Measurements from ENCODE around the gene DNMT1.
"Not testable (repeated sequence)": the region's sequence is repeated elsewhere in the genome, so short reads cannot be mapped to it uniquely, and the experiment has no call there.

DNMT1 gene

GRCh38 chr19:10183926-10184325, 10.8 kb downstream of the DNMT1 start:
- H3K9ac ChIP-seq (ENCODE audit: low read depth, low read length), result no peak overlapping the region
- H3K36me3 ChIP-seq (ENCODE audit: insufficient read depth, low read length), result peaks cover 13% of the 10 kb centered on the region
- no peaks in the 10 kb centered on the region for H3K9me3 ChIP-seq (ENCODE audit: control insufficient read depth, insufficient read depth, low read length)
- H3K4me1 ChIP-seq (ENCODE audit: insufficient read depth, low read length), result no peaks in the 10 kb centered on the region

- no peaks in the 10 kb centered on the region for H3K4me1 ChIP-seq (ENCODE audit: insufficient read depth, low read length)
- no peaks in the 10 kb centered on the region for H3K9me3 ChIP-seq (ENCODE audit: control insufficient read depth, insufficient read depth, low read length)
- H3K36me3 ChIP-seq (ENCODE audit: insufficient read depth, low read length), result peaks cover 13% of the 10 kb centered on the region
Observed at GRCh38 chr19:10182847-10183246, 11.9 kb downstream of the DNMT1 start.

GRCh38 chr19:10182076-10182475, 12.7 kb downstream of the DNMT1 start:
- Histone ChIP-seq H3K9ac (ENCODE audit: low read depth, low read length) (no peak overlapping the region), H3K4me1 (ENCODE audit: insufficient read depth, low read length) (no peaks in the 10 kb centered on the region), H3K9me3 (ENCODE audit: control insufficient read depth, insufficient read depth, low read length) (no peaks in the 10 kb centered on the region), H3K36me3 (ENCODE audit: insufficient read depth, low read length) (peaks cover 15% of the 10 kb centered on the region)

More at GRCh38 chr19:10182847-10183246, 11.9 kb downstream of the DNMT1 start:
- H3K9ac ChIP-seq (ENCODE audit: low read depth, low read length), result no peak overlapping the region

- Histone ChIP-seq H3K36me3 (ENCODE audit: insufficient read depth, low read length) (peaks cover 24% of the 10 kb centered on the region), H3K9me3 (ENCODE audit: control insufficient read depth, insufficient read depth, low read length) (no peaks in the 10 kb centered on the region), H3K4me1 (ENCODE audit: insufficient read depth, low read length) (no peaks in the 10 kb centered on the region), H3K9ac (ENCODE audit: low read depth, low read length) (no peak overlapping the region)
Observed at GRCh38 chr19:10180459-10180858, 14.3 kb downstream of the DNMT1 start.

GRCh38 chr19:10180024-10180423, 14.7 kb downstream of the DNMT1 start:
- H3K9me3 ChIP-seq (ENCODE audit: control insufficient read depth, insufficient read depth, low read length); H3K4me1 ChIP-seq (ENCODE audit: insufficient read depth, low read length); H3K9ac ChIP-seq (ENCODE audit: low read depth, low read length): not testable (repeated sequence)
- H3K36me3 ChIP-seq (ENCODE audit: insufficient read depth, low read length), result peaks cover 26% of the 10 kb centered on the region

- no peaks in the 10 kb centered on the region for H3K4me1 ChIP-seq (ENCODE audit: insufficient read depth, low read length)
- no peaks in the 10 kb centered on the region for H3K9me3 ChIP-seq (ENCODE audit: control insufficient read depth, insufficient read depth, low read length)
- H3K36me3 ChIP-seq (ENCODE audit: insufficient read depth, low read length), result peaks cover 44% of the 10 kb centered on the region
- no peak overlapping the region for H3K9ac ChIP-seq (ENCODE audit: low read depth, low read length)
Observed at GRCh38 chr19:10173527-10173926, 21.2 kb downstream of the DNMT1 start.

GRCh38 chr19:10168386-10168948, 26.3 kb downstream of the DNMT1 start:
- H3K9me3 ChIP-seq (ENCODE audit: control insufficient read depth, insufficient read depth, low read length), result no peaks in the 10 kb centered on the region
- H3K36me3 ChIP-seq (ENCODE audit: insufficient read depth, low read length), result peaks cover 30% of the 10 kb centered on the region
- no peak overlapping the region for H3K9ac ChIP-seq (ENCODE audit: low read depth, low read length)
- no peaks in the 10 kb centered on the region for H3K4me1 ChIP-seq (ENCODE audit: insufficient read depth, low read length)

- Histone ChIP-seq H3K36me3 (ENCODE audit: insufficient read depth, low read length) (peaks cover 26% of the 10 kb centered on the region), H3K9ac (ENCODE audit: low read depth, low read length) (no peak overlapping the region), H3K4me1 (ENCODE audit: insufficient read depth, low read length) (no peaks in the 10 kb centered on the region), H3K9me3 (ENCODE audit: control insufficient read depth, insufficient read depth, low read length) (no peaks in the 10 kb centered on the region)
Observed at GRCh38 chr19:10167459-10167858, 27.3 kb downstream of the DNMT1 start.

- H3K9me3 ChIP-seq (ENCODE audit: control insufficient read depth, insufficient read depth, low read length); H3K9ac ChIP-seq (ENCODE audit: low read depth, low read length); H3K4me1 ChIP-seq (ENCODE audit: insufficient read depth, low read length): not testable (repeated sequence)
- peaks cover 27% of the 10 kb centered on the region for H3K36me3 ChIP-seq (ENCODE audit: insufficient read depth, low read length)
Observed at GRCh38 chr19:10166501-10166900, 28.3 kb downstream of the DNMT1 start.

- Histone ChIP-seq H3K4me1 (ENCODE audit: insufficient read depth, low read length) (no peaks in the 10 kb centered on the region), H3K9me3 (ENCODE audit: control insufficient read depth, insufficient read depth, low read length) (no peaks in the 10 kb centered on the region), H3K36me3 (ENCODE audit: insufficient read depth, low read length) (peaks cover 27% of the 10 kb centered on the region), H3K9ac (ENCODE audit: low read depth, low read length) (no peak overlapping the region)
Observed at GRCh38 chr19:10166046-10166445, 28.7 kb downstream of the DNMT1 start.

- no peaks in the 10 kb centered on the region for H3K4me1 ChIP-seq (ENCODE audit: insufficient read depth, low read length)
- H3K9ac ChIP-seq (ENCODE audit: low read depth, low read length), result no peak overlapping the region
- H3K36me3 ChIP-seq (ENCODE audit: insufficient read depth, low read length), result peaks cover 41% of the 10 kb centered on the region
- no peaks in the 10 kb centered on the region for H3K9me3 ChIP-seq (ENCODE audit: control insufficient read depth, insufficient read depth, low read length)
Observed at GRCh38 chr19:10163536-10163935, 31.2 kb downstream of the DNMT1 start.

GRCh38 chr19:10159610-10160009, 35.1 kb downstream of the DNMT1 start:
- Histone ChIP-seq H3K36me3 (ENCODE audit: insufficient read depth, low read length) (peaks cover 69% of the 10 kb centered on the region), H3K9ac (ENCODE audit: low read depth, low read length) (no peak overlapping the region), H3K4me1 (ENCODE audit: insufficient read depth, low read length) (no peaks in the 10 kb centered on the region), H3K9me3 (ENCODE audit: control insufficient read depth, insufficient read depth, low read length) (no peaks in the 10 kb centered on the region)

- Histone ChIP-seq H3K36me3 (ENCODE audit: insufficient read depth, low read length) (peaks cover 77% of the 10 kb centered on the region), H3K4me1 (ENCODE audit: insufficient read depth, low read length) (no peaks in the 10 kb centered on the region), H3K9me3 (ENCODE audit: control insufficient read depth, insufficient read depth, low read length) (no peaks in the 10 kb centered on the region), H3K9ac (ENCODE audit: low read depth, low read length) (no peak overlapping the region)
Observed at GRCh38 chr19:10158485-10158884, 36.3 kb downstream of the DNMT1 start.

- Histone ChIP-seq H3K9me3 (ENCODE audit: control insufficient read depth, insufficient read depth, low read length) (no peaks in the 10 kb centered on the region), H3K4me1 (ENCODE audit: insufficient read depth, low read length) (no peaks in the 10 kb centered on the region), H3K36me3 (ENCODE audit: insufficient read depth, low read length) (peaks cover 75% of the 10 kb centered on the region), H3K9ac (ENCODE audit: low read depth, low read length) (no peak overlapping the region)
Observed at GRCh38 chr19:10158071-10158470, 36.7 kb downstream of the DNMT1 start.

- no peaks in the 10 kb centered on the region for H3K4me1 ChIP-seq (ENCODE audit: insufficient read depth, low read length)
- no peaks in the 10 kb centered on the region for H3K9me3 ChIP-seq (ENCODE audit: control insufficient read depth, insufficient read depth, low read length)
- no peak overlapping the region for H3K9ac ChIP-seq (ENCODE audit: low read depth, low read length)
- H3K36me3 ChIP-seq (ENCODE audit: insufficient read depth, low read length), result peaks cover 89% of the 10 kb centered on the region
Observed at GRCh38 chr19:10155839-10156238, 38.9 kb downstream of the DNMT1 start.

- Histone ChIP-seq H3K4me1 (ENCODE audit: insufficient read depth, low read length) (no peaks in the 10 kb centered on the region), H3K9me3 (ENCODE audit: control insufficient read depth, insufficient read depth, low read length) (no peaks in the 10 kb centered on the region), H3K9ac (ENCODE audit: low read depth, low read length) (no peak overlapping the region), H3K36me3 (ENCODE audit: insufficient read depth, low read length) (peaks cover 80% of the 10 kb centered on the region)
Observed at GRCh38 chr19:10152100-10152499, 42.7 kb downstream of the DNMT1 start.

Data from ES-I3 (cell line).